Suprapubic skin (tissue), 4 donors: Measurements from ENCODE around the gene RPIA. TPM values are rescaled to one million over a fixed set of nuclear protein-coding genes. Genes with fewer than 3 reads are reported as not detected.

Experiments
- DNase-seq, 2 donors: peaks; one replicate each; pipeline ENCODE4 v3.0.0-alpha.2; 2019; ENCODE audit warnings: low spot score in 2 of 2
- H3K27ac ChIP-seq: fragments of 200-600 bp; sonication (generic); one replicate; pipeline ENCODE4 v1.5.1; 2019
- H3K27me3 ChIP-seq: fragments of 200-600 bp; sonication (generic); one replicate; pipeline ENCODE4 v1.5.1; 2019
- H3K36me3 ChIP-seq: fragments of 200-600 bp; sonication (generic); one replicate; pipeline ENCODE4 v1.5.1; 2019
- H3K4me1 ChIP-seq: fragments of 200-600 bp; sonication (generic); one replicate; pipeline ENCODE4 v1.5.1; 2019
- H3K4me3 ChIP-seq: fragments of 200-600 bp; sonication (generic); one replicate; pipeline ENCODE4 v1.5.1; 2019; ENCODE audit warnings: mild to moderate bottlenecking
- H3K9me3 ChIP-seq: fragments of 200-600 bp; sonication (generic); one replicate; pipeline ENCODE4 v1.5.1; 2019
- EP300 ChIP-seq: sonication (generic); formaldehyde crosslinking; IDR thresholded peaks from one replicate; pipeline ENCODE4 v1.6.1; 2017; ENCODE audit warnings: antibody characterized with exemption
- POLR2A ChIP-seq, 2 donors: fragments of 450-650 bp; IDR thresholded peaks; one replicate each; pipeline ENCODE4 v1.6.1; 2017; ENCODE audit warnings: antibody characterized with exemption in 2 of 2, mild to moderate bottlenecking in 2 of 2, moderate library complexity in 2 of 2
- POLR2AphosphoS5 ChIP-seq, 3 donors: sonication (generic); formaldehyde crosslinking; IDR thresholded peaks; one replicate each; pipeline ENCODE4 v1.6.1; 2017; ENCODE audit warnings: antibody characterized with exemption in 3 of 3
- WGBS: methylation state at CpG from one replicate; pipeline ENCODE4 v1.1.5; 2018; 5-methylcytosine and 5-hydroxymethylcytosine counted together
- total RNA-seq, 4 donors: library from RNA; depleted of rRNA; stranded (reverse); fragments of >200 nt; gene quantifications; one replicate each; pipeline ENCODE4 v1.1.0, GENCODE V29; 2016
- TF ChIP-seq, protein P1 (sequence below), 2 donors: fragments of 200-600 bp in 1 of 2; fragments of 450-650 bp in 1 of 2; sonication (generic) in 1 of 2; IDR thresholded peaks; one replicate each; pipeline ENCODE4 v1.5.1; 2016 to 2019; ENCODE audit warnings: antibody characterized with exemption in 2 of 2, mild to moderate bottlenecking in 1 of 2, moderate library complexity in 1 of 2

Gene RPIA
- total RNA-seq, 4 donors from 2014 or later: 7.9 to 9.8 (median 9.6) TPM

DNA sequence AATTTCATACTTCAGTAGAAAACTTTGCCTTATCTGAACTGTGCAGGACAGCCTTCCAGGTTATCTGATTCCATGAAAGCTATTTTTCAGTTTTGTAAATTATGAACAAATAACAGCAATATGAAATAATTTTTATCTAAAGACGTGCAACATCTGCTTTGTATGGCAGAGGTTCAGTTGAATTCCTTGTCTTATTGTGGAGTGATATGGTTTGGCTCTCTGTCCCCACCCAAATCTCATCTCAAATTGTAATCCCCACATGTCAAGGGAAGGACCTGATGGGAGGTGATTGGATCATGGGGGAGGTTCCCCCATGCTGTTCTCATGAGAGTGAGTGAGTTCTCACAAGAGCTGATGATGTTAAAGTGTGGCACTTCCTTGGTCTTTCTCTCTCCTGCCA is 18.1 kb upstream of the RPIA start:
- H3K4me1 ChIP-seq: peaks cover 3% of the 10 kb centered on the region
- H3K27me3 ChIP-seq: no peaks in the 10 kb centered on the region
- TF ChIP-seq POLR2A (IDR thresholded peaks at IDR 0.05) (no peak), EP300 (no peak), POLR2AphosphoS5 (IDR thresholded peaks at IDR 0.05) (no peak)
- TF ChIP-seq, protein P1, sequence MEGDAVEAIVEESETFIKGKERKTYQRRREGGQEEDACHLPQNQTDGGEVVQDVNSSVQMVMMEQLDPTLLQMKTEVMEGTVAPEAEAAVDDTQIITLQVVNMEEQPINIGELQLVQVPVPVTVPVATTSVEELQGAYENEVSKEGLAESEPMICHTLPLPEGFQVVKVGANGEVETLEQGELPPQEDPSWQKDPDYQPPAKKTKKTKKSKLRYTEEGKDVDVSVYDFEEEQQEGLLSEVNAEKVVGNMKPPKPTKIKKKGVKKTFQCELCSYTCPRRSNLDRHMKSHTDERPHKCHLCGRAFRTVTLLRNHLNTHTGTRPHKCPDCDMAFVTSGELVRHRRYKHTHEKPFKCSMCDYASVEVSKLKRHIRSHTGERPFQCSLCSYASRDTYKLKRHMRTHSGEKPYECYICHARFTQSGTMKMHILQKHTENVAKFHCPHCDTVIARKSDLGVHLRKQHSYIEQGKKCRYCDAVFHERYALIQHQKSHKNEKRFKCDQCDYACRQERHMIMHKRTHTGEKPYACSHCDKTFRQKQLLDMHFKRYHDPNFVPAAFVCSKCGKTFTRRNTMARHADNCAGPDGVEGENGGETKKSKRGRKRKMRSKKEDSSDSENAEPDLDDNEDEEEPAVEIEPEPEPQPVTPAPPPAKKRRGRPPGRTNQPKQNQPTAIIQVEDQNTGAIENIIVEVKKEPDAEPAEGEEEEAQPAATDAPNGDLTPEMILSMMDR (IDR thresholded peaks at IDR 0.05): no peak
- no peak overlapping the region for H3K4me3 ChIP-seq
- 51% methylated on average over 1 of the region's 1 CpG for WGBS
- no peak for DNase-seq
- no peak overlapping the region for H3K27ac ChIP-seq
- H3K36me3 ChIP-seq: no peaks in the 10 kb centered on the region
- no peaks in the 10 kb centered on the region for H3K9me3 ChIP-seq

DNA sequence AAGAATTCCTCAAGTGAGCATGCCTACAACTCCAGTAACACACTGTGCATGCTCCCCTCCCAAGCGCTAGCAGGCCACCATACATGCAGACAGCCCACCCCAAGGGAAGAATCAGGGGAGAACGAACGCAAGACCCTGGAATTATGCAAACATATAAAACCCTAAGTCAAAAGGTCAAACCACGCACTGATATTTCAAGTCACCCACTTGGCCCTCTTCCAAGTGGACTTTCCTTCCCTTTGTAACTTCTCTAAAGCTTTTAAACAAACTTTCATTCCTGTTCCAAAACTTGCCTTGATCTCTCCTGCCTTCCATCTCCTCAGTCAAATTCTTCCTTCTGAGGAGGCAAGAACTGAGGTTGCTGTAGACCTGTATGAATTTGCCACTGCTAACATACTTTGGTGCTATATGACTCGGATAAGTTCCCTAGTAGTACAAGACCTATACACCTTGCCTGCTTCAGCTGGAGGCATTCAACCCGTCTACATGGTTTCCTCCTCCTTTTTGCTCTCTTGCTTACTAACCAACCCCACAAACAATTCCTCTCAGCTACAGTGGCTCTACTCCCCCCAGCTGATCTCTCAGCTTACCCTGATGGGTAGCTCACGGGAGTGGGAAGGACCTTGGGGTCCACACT is 11.1 kb upstream of the RPIA start:
- WGBS: 83% methylated on average over 7 of the region's 7 CpGs
- Histone ChIP-seq H3K9me3 (no peaks in the 10 kb centered on the region), H3K4me3 (no peak overlapping the region), H3K4me1 (no peaks in the 10 kb centered on the region), H3K36me3 (no peaks in the 10 kb centered on the region), H3K27ac (no peak overlapping the region), H3K27me3 (no peaks in the 10 kb centered on the region)
- DNase-seq: no peak
- TF ChIP-seq, protein P1 (IDR thresholded peaks at IDR 0.05): no peak
- TF ChIP-seq EP300: no peak
- TF ChIP-seq POLR2A (IDR thresholded peaks at IDR 0.05): no peak
- no peak for TF ChIP-seq POLR2AphosphoS5 (IDR thresholded peaks at IDR 0.05)

GRCh38 chr2:88680916-88681315 is 10.6 kb upstream of the RPIA start:
- WGBS: 78% methylated on average over 2 of the region's 2 CpGs
- no peaks in the 10 kb centered on the region for H3K36me3 ChIP-seq
- no peak overlapping the region for H3K4me3 ChIP-seq
- H3K9me3 ChIP-seq: no peaks in the 10 kb centered on the region
- TF ChIP-seq EP300 (no peak), POLR2A (IDR thresholded peaks at IDR 0.05) (no peak), POLR2AphosphoS5 (IDR thresholded peaks at IDR 0.05) (no peak)
- TF ChIP-seq, protein P1 (IDR thresholded peaks at IDR 0.05): no peak
- no peak overlapping the region for H3K27ac ChIP-seq
- no peaks in the 10 kb centered on the region for H3K4me1 ChIP-seq
- H3K27me3 ChIP-seq: no peaks in the 10 kb centered on the region
- DNase-seq: no peak

DNA sequence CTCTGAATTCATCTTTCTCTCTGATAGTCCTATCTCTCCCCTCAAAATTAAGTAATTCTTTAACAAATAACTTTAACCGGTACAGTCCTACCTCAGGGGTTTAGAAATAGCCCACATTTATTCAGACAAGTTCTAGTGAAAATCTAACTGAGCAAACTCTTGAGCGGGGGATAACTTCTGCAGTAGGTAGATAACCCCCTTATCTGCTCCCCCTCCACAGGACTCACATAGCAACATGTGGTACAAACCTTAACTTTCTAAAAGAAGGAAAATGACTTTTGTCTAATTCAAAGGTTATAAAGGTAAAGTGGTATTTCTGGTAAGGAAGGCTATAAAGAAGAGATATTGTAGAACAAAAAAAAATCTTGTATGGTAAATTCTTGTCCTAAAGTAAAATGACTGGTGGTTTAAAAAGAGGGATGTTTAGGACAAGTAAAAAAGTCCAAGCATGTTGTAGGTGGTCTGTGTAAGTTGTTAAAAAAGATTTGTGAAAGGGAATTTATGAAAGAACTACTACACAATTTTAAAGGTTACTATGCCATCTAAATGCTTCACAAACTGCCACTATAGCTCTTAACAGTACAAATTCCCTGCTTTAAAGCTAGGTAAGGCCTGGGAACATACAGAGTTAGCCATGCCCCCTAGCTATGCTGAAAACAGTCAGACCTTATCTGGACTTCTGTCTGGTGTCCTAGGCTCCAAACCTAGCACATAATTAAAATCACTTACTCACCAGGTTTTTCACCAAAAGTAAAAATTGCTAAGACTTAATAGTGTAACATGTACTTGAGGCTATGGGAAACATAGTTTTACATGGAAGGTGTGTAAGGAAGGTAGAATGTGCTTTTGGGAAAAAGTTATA is 8.1 kb upstream of the RPIA start:
- Histone ChIP-seq H3K36me3 (no peaks in the 10 kb centered on the region), H3K4me1 (no peaks in the 10 kb centered on the region), H3K4me3 (no peak overlapping the region), H3K27me3 (no peaks in the 10 kb centered on the region), H3K9me3 (no peaks in the 10 kb centered on the region), H3K27ac (no peak overlapping the region)
- DNase-seq: no peak
- 46% methylated on average over 2 of the region's 2 CpGs for WGBS
- TF ChIP-seq POLR2AphosphoS5 (IDR thresholded peaks at IDR 0.05) (no peak), EP300 (no peak), POLR2A (IDR thresholded peaks at IDR 0.05) (no peak)
- TF ChIP-seq, protein P1 (IDR thresholded peaks at IDR 0.05): no peak

- 70% methylated on average over 2 of the region's 2 CpGs for WGBS
These were observed 7.0 kb upstream of the RPIA start for GRCh38 chr2:88684519-88684918.

More at GRCh38 chr2:88684519-88684918, 7.0 kb upstream of the RPIA start:
- TF ChIP-seq EP300: no peak
- no peak for TF ChIP-seq POLR2AphosphoS5 (IDR thresholded peaks at IDR 0.05)
- TF ChIP-seq, protein P1 (IDR thresholded peaks at IDR 0.05): no peak
- no peak for TF ChIP-seq POLR2A (IDR thresholded peaks at IDR 0.05)
- H3K36me3 ChIP-seq: no peaks in the 10 kb centered on the region
- no peak overlapping the region for H3K27ac ChIP-seq
- H3K27me3 ChIP-seq: no peaks in the 10 kb centered on the region
- no peaks in the 10 kb centered on the region for H3K9me3 ChIP-seq
- no peak overlapping the region for H3K4me3 ChIP-seq
- H3K4me1 ChIP-seq: no peaks in the 10 kb centered on the region
- no peak for DNase-seq
